ENCODE data around the gene MAN1A1.

MAN1A1 gene

GRCh38 chr6:119226089-119226488, 123.5 kb downstream of the MAN1A1 start:
- DNase-seq, result no peak

- no peak for DNase-seq
These were observed 125.4 kb downstream of the MAN1A1 start for GRCh38 chr6:119224095-119224701.

- no peak for DNase-seq
These were observed 129.1 kb downstream of the MAN1A1 start for GRCh38 chr6:119220452-119220851.

GRCh38 chr6:119218548-119218947, 131.0 kb downstream of the MAN1A1 start:
- no peak for DNase-seq

- no peak for DNase-seq
These were observed 133.5 kb downstream of the MAN1A1 start for GRCh38 chr6:119215885-119216590.

- no peak for DNase-seq
These were observed 134.3 kb downstream of the MAN1A1 start for GRCh38 chr6:119215309-119215708.

GRCh38 chr6:119210596-119210995, 139.0 kb downstream of the MAN1A1 start:
- DNase-seq, result no peak

- no peak for DNase-seq
These were observed 139.9 kb downstream of the MAN1A1 start for GRCh38 chr6:119209452-119210205.

- DNase-seq, result no peak
These were observed 141.4 kb downstream of the MAN1A1 start for GRCh38 chr6:119207971-119208725.

GRCh38 chr6:119207327-119207726, 142.2 kb downstream of the MAN1A1 start:
- no peak for DNase-seq

- DNase-seq, result no peak
These were observed 143.5 kb downstream of the MAN1A1 start for GRCh38 chr6:119205911-119206618.

GRCh38 chr6:119204719-119205118, 144.8 kb downstream of the MAN1A1 start:
- DNase-seq, result no peak

GRCh38 chr6:119201480-119201879, 148.1 kb downstream of the MAN1A1 start:
- no peak for DNase-seq

GRCh38 chr6:119200512-119201175, 148.9 kb downstream of the MAN1A1 start:
- no peak for DNase-seq

GRCh38 chr6:119197271-119197670, 152.3 kb downstream of the MAN1A1 start:
- DNase-seq, result no peak

GRCh38 chr6:119196715-119197114, 152.8 kb downstream of the MAN1A1 start:
- DNase-seq, result no peak

- DNase-seq, result no peak
These were observed 153.7 kb downstream of the MAN1A1 start for GRCh38 chr6:119195848-119196247.

GRCh38 chr6:119195204-119195603, 154.4 kb downstream of the MAN1A1 start:
- no peak for DNase-seq

GRCh38 chr6:119193707-119194106, 155.9 kb downstream of the MAN1A1 start:
- DNase-seq, result no peak

- DNase-seq, result no peak
These were observed 157.4 kb downstream of the MAN1A1 start for GRCh38 chr6:119192200-119192599.

- DNase-seq, result no peak
These were observed 159.4 kb downstream of the MAN1A1 start for GRCh38 chr6:119190176-119190575.

GRCh38 chr6:119189498-119189897, 160.1 kb downstream of the MAN1A1 start:
- DNase-seq, result no peak

Data from effector CD4-positive, alpha-beta T cell (primary cell).